GM19467 (cell line): ENCODE results near the gene RNF10.
A peak's percentile ranks its signal among the peaks of the same experiment; 100 is the strongest.
"Not testable (repeated sequence)": the region's sequence is repeated elsewhere in the genome, so short reads cannot be mapped to it uniquely, and the experiment has no call there.

Experiments used
- ATAC-seq: cut with Tn5 transposase; IDR thresholded peaks from one replicate; pipeline ENCODE4 v1.9.1; 2021; ENCODE audit warnings: mild to moderate bottlenecking, moderate library complexity; ENCODE audit not compliant: unreplicated experiment

RNF10 gene

GRCh38 chr12:120574106-120574505 is 40.0 kb downstream of the RNF10 start:
- ATAC-seq: no peak

- ATAC-seq: no peak
Observed at GRCh38 chr12:120579179-120579578, 45.0 kb downstream of the RNF10 start.

GRCh38 chr12:120580787-120581723 is 46.9 kb downstream of the RNF10 start, which contains the start of gene POP5:
POP5 (minus strand) TSS chr12:120581402; CDS start chr12:120581362, 40 bp downstream.
- ATAC-seq: peak; percentile 90

- ATAC-seq: no peak
Observed at GRCh38 chr12:120581998-120582397, 47.8 kb downstream of the RNF10 start.

GRCh38 chr12:120583478-120584030 is 49.4 kb downstream of the RNF10 start:
- ATAC-seq: no peak

- no peak for ATAC-seq
Observed at GRCh38 chr12:120584343-120585149, 50.4 kb downstream of the RNF10 start.

- no peak for ATAC-seq
Observed at GRCh38 chr12:120586206-120586605, 52.0 kb downstream of the RNF10 start.

GRCh38 chr12:120586860-120587259 is 52.7 kb downstream of the RNF10 start:
- ATAC-seq: no peak

GRCh38 chr12:120588371-120588770 is 54.2 kb downstream of the RNF10 start:
- ATAC-seq: no peak

GRCh38 chr12:120588948-120589930 is 55.1 kb downstream of the RNF10 start:
- no peak for ATAC-seq

- ATAC-seq: no peak
Observed at GRCh38 chr12:120590741-120591407, 56.7 kb downstream of the RNF10 start.

- no peak for ATAC-seq
Observed at GRCh38 chr12:120592121-120593049, 58.2 kb downstream of the RNF10 start.

GRCh38 chr12:120596901-120597300 is 62.7 kb downstream of the RNF10 start:
- ATAC-seq: no peak

- ATAC-seq: no peak
Observed at GRCh38 chr12:120597861-120598260, 63.7 kb downstream of the RNF10 start.

- no peak for ATAC-seq
Observed at GRCh38 chr12:120598674-120599463, 64.7 kb downstream of the RNF10 start.

GRCh38 chr12:120599672-120600552 is 65.8 kb downstream of the RNF10 start:
- no peak for ATAC-seq

- not testable (repeated sequence) for ATAC-seq
Observed at GRCh38 chr12:120602416-120602815, 68.3 kb downstream of the RNF10 start.
